Coronary artery (tissue), 2 donors: ENCODE measurements around the gene DUSP28.

Experiments used
- DNase-seq: peaks from one replicate; pipeline ENCODE4 v3.0.0-alpha.2; 2017; ENCODE audit warnings: low spot score
- H3K27ac ChIP-seq, 2 donors: fragments of 200-600 bp; sonication (generic); one replicate each; pipeline ENCODE4 v1.5.1; 2016 to 2019
- H3K4me3 ChIP-seq: fragments of 200-600 bp; sonication (generic); 2 replicates; pipeline ENCODE4 v1.5.1; 2016; ENCODE audit warnings: mild to moderate bottlenecking, moderate library complexity
- CTCF ChIP-seq: fragments of 200-600 bp; sonication (generic); IDR thresholded peaks from one replicate; pipeline ENCODE4 v1.5.1; 2019; ENCODE audit warnings: antibody characterized with exemption

DUSP28 gene

GRCh38 chr2:240539906-240540305 lies 20.3 kb upstream of the DUSP28 start:
- TF ChIP-seq CTCF, result no peak
- Histone ChIP-seq H3K27ac (no peak overlapping the region), H3K4me3 (no peak overlapping the region)
- DNase-seq, result no peak

- Histone ChIP-seq H3K4me3 (no peak overlapping the region), H3K27ac (no peak overlapping the region)
- DNase-seq, result no peak
- TF ChIP-seq CTCF, result no peak
These were observed 8.9 kb upstream of the DUSP28 start for GRCh38 chr2:240551288-240551687.

- no peak for TF ChIP-seq CTCF
- H3K4me3 ChIP-seq, result no peak overlapping the region
- no peak for DNase-seq
- no peak overlapping the region for H3K27ac ChIP-seq
These were observed 8.3 kb upstream of the DUSP28 start for GRCh38 chr2:240551811-240552210.

GRCh38 chr2:240553956-240554480 lies 6.1 kb upstream of the DUSP28 start:
- Histone ChIP-seq H3K27ac (no peak overlapping the region), H3K4me3 (no peak overlapping the region)
- no peak for DNase-seq
- no peak for TF ChIP-seq CTCF

GRCh38 chr2:240554767-240555493 lies 5.2 kb upstream of the DUSP28 start:
- no peak for DNase-seq
- no peak overlapping the region for H3K4me3 ChIP-seq
- no peak overlapping the region for H3K27ac ChIP-seq
- no peak for TF ChIP-seq CTCF

GRCh38 chr2:240555541-240556250 lies 4.5 kb upstream of the DUSP28 start:
- DNase-seq, result no peak
- no peak for TF ChIP-seq CTCF
- Histone ChIP-seq H3K27ac (no peak overlapping the region), H3K4me3 (no peak overlapping the region)
